ENCODE measurements around the gene THRB. TPM values are rescaled to one million over a fixed set of nuclear protein-coding genes. Genes with fewer than 3 reads are reported as not detected.
A peak's percentile ranks its signal among the peaks of the same experiment; 100 is the strongest.

Gene THRB
- total RNA-seq, 1 experiment from 2014 or later: 13.5 TPM

GRCh38 chr3:24136624-24137310 is 357.9 kb downstream of the THRB start:
- intact Hi-C loops (cut with micrococcal nuclease; ENCODE audit: unreplicated experiment): no loop called here
- CTCF ChIA-PET: no interaction called here
- H3K36me3 Mint-ChIP-seq (ENCODE audit: insufficient read depth, unreplicated experiment): no peaks in the 10 kb centered on the region
- no peak for TF ChIP-seq CTCF (IDR thresholded peaks at IDR 0.05; ENCODE audit: unreplicated experiment)
- no TSS peak for BruUV-seq (replicated peaks)
- no peak for DNase-seq
- H3K4me1 Mint-ChIP-seq (ENCODE audit: low read depth, unreplicated experiment): peaks cover 22% of the 10 kb centered on the region
- peak overlapping the region; percentile 67 for H3K27ac Mint-ChIP-seq (ENCODE audit: unreplicated experiment)
- no peaks in the 10 kb centered on the region for H3K27me3 Mint-ChIP-seq (ENCODE audit: unreplicated experiment)
- H3K9me3 Mint-ChIP-seq (ENCODE audit: low read depth, unreplicated experiment): peaks cover 4% of the 10 kb centered on the region
- no peak overlapping the region for H3K4me3 Mint-ChIP-seq (ENCODE audit: low read depth, unreplicated experiment)

DNA sequence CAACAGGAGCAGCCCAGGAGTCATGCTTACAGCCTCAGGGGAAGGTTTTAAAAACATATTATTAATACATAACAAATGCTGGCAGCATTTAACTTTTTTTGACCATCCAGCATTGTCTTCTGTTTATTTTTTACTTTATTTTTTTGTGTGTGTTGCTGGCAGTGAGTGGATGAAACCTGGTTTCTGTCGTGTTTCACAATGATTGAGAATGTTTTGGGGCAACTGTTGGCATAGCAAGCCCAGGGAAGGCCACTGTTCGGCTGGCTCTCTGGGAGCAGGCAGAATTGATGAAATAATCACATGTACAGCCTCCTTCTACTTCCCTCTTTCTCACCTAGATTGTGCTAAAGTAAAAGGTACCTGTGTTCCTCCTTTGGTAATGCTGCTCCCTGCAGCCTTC is 359.4 kb downstream of the THRB start:
- intact Hi-C loops (cut with micrococcal nuclease; ENCODE audit: unreplicated experiment): no loop called here
- no peak for DNase-seq
- Mint-ChIP-seq H3K4me1 (ENCODE audit: low read depth, unreplicated experiment) (peaks cover 22% of the 10 kb centered on the region), H3K27ac (ENCODE audit: unreplicated experiment) (no peak overlapping the region), H3K27me3 (ENCODE audit: unreplicated experiment) (no peaks in the 10 kb centered on the region), H3K9me3 (ENCODE audit: low read depth, unreplicated experiment) (peaks cover 4% of the 10 kb centered on the region), H3K36me3 (ENCODE audit: insufficient read depth, unreplicated experiment) (no peaks in the 10 kb centered on the region), H3K4me3 (ENCODE audit: low read depth, unreplicated experiment) (no peak overlapping the region)
- BruUV-seq (replicated peaks): no TSS peak
- CTCF ChIA-PET: no interaction called here
- no peak for TF ChIP-seq CTCF (IDR thresholded peaks at IDR 0.05; ENCODE audit: unreplicated experiment)

DNA sequence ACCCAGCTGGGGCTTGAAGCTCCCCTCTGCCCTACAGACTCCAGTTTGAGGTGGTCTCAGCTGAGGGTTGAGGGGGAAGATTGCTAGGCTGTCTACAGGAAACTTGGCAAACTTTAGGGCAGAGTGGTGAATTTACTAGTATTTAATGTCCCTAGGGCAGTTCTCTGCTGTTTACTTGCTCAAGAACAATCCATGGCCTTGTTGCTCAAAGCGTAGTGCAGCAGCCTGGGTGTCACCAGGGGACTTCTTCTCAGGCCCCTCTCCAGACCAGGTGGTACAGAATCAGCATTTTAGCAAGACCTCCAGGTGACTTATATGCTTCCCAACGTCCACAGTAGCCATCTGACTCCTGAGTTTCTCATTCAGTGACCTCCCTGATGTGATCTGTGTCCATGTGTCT is 360.7 kb downstream of the THRB start:
- no TSS peak for BruUV-seq (replicated peaks)
- CTCF ChIA-PET: no interaction called here
- Mint-ChIP-seq H3K27ac (ENCODE audit: unreplicated experiment) (no peak overlapping the region), H3K9me3 (ENCODE audit: low read depth, unreplicated experiment) (peaks cover 4% of the 10 kb centered on the region), H3K4me3 (ENCODE audit: low read depth, unreplicated experiment) (no peak overlapping the region), H3K4me1 (ENCODE audit: low read depth, unreplicated experiment) (peaks cover 28% of the 10 kb centered on the region), H3K27me3 (ENCODE audit: unreplicated experiment) (no peaks in the 10 kb centered on the region), H3K36me3 (ENCODE audit: insufficient read depth, unreplicated experiment) (no peaks in the 10 kb centered on the region)
- no peak for TF ChIP-seq CTCF (IDR thresholded peaks at IDR 0.05; ENCODE audit: unreplicated experiment)
- intact Hi-C loops (cut with micrococcal nuclease; ENCODE audit: unreplicated experiment): no loop called here
- DNase-seq: no peak

DNA sequence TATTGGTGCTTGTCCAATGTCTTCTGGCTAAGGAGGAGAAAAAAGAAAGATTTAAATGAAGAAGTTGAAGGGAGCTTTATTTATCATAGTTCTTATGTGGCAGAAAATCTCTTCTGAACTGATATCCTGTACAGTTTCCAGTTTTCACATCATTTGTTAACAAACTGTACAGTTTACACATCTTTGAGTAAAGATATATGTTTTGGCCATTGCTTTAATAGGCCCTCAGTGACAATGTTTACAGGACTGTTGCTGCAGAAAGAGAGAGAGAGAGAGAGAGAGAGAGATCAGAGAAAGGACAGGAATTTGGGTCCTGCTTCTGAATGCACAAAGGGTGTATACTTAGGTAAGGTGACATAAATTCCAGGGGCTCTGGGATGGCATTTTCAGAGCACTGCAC is 361.2 kb downstream of the THRB start:
- DNase-seq: no peak
- H3K9me3 Mint-ChIP-seq (ENCODE audit: low read depth, unreplicated experiment): peaks cover 4% of the 10 kb centered on the region
- peaks cover 32% of the 10 kb centered on the region for H3K4me1 Mint-ChIP-seq (ENCODE audit: low read depth, unreplicated experiment)
- TF ChIP-seq CTCF (IDR thresholded peaks at IDR 0.05; ENCODE audit: unreplicated experiment): no peak
- no peak overlapping the region for H3K4me3 Mint-ChIP-seq (ENCODE audit: low read depth, unreplicated experiment)
- intact Hi-C loops (cut with micrococcal nuclease; ENCODE audit: unreplicated experiment): no loop called here
- no peaks in the 10 kb centered on the region for H3K27me3 Mint-ChIP-seq (ENCODE audit: unreplicated experiment)
- CTCF ChIA-PET: no interaction called here
- no TSS peak for BruUV-seq (replicated peaks)
- H3K36me3 Mint-ChIP-seq (ENCODE audit: insufficient read depth, unreplicated experiment): no peaks in the 10 kb centered on the region
- no peak overlapping the region for H3K27ac Mint-ChIP-seq (ENCODE audit: unreplicated experiment)

All from Calu3 (cell line).